Breast epithelium (tissue), 3 donors: ENCODE data around the gene CMTM2.

Source experiments
- CTCF ChIP-seq, 3 donors: fragments of 450-650 bp; IDR thresholded peaks; one replicate each; pipeline ENCODE4 v1.5.1; 2016 to 2017; ENCODE audit warnings: antibody characterized with exemption in 3 of 3, mild to moderate bottlenecking in 3 of 3, moderate library complexity in 3 of 3
- POLR2A ChIP-seq: fragments of 450-650 bp; IDR thresholded peaks from one replicate; pipeline ENCODE4 v1.6.1; 2016; ENCODE audit warnings: antibody characterized with exemption, mild to moderate bottlenecking, moderate library complexity
- POLR2AphosphoS5 ChIP-seq, 3 donors: sonication (generic); formaldehyde crosslinking; IDR thresholded peaks; one replicate each; pipeline ENCODE4 v1.6.1; 2017; ENCODE audit warnings: antibody characterized with exemption in 3 of 3

GRCh38 chr16:66578651-66579531 is at the start of gene CMTM2:
- no peak for TF ChIP-seq CTCF (IDR thresholded peaks at IDR 0.05)
- no peak for TF ChIP-seq POLR2A
- TF ChIP-seq POLR2AphosphoS5 (IDR thresholded peaks at IDR 0.05) = no peak
